IMR-90 (cell line): ENCODE measurements around the gene TRA2B. TPM values are rescaled to one million over a fixed set of nuclear protein-coding genes. Genes with fewer than 3 reads are reported as not detected.

ENCODE experiments used
- ATAC-seq: fragments of 200-7000 bp; cut with Tn5 transposase; 2 replicates; pipeline ENCODE4 v1.9.1; 2020; ENCODE audit warnings: low read depth, mild to moderate bottlenecking, moderate library complexity
- BruUV-seq: library from RNA; stranded (reverse); fragments of 400-500 nt; replicated peaks from 2 replicates; lab custom pipeline; 2021; lab: Mats Ljungman, UMichigan
- CTCF ChIA-PET: fragments of 300-600 bp; formaldehyde crosslinking; extraction: SDS; loops from one replicate; lab custom pipeline; 2021; ENCODE audit warnings: antibody characterized with exemption; lab: Yijun Ruan, JAX
- POLR2A ChIA-PET: fragments of 300-600 bp; sonication (Branson Sonifier 250); formaldehyde crosslinking; loops from one replicate; lab custom pipeline; 2022; ENCODE audit warnings: antibody characterized with exemption; ENCODE audit not compliant: unreplicated experiment; lab: Charles Lee
- DNase-seq: peaks from one replicate; pipeline ENCODE4 v3.0.0; 2013
- H2AFZ ChIP-seq: replicated peaks from 2 replicates; pipeline ENCODE3; 2013; ENCODE audit warnings: low read length, mild to moderate bottlenecking; ENCODE audit not compliant: poor library complexity
- H2AK5ac ChIP-seq: 2 replicates; pipeline ENCODE4 v1.6.1; 2013; ENCODE audit warnings: low read depth, low read length, inconsistent platforms
- H2AK9ac ChIP-seq: replicated peaks from 2 replicates; pipeline ENCODE3; 2013; ENCODE audit warnings: mild to moderate bottlenecking, low read depth, low read length, moderate library complexity; ENCODE audit not compliant: poor library complexity
- H2BK120ac ChIP-seq: 2 replicates; pipeline ENCODE4 v1.6.1; 2013; ENCODE audit warnings: low read depth, low read length, inconsistent platforms
- H2BK15ac ChIP-seq: 3 replicates; pipeline ENCODE4 v1.6.1; 2013; ENCODE audit warnings: low read depth, low read length, inconsistent platforms
- H2BK20ac ChIP-seq: 2 replicates; pipeline ENCODE4 v1.6.1; 2013; ENCODE audit warnings: low read depth, mild to moderate bottlenecking, inconsistent platforms, low read length, moderate library complexity
- H2BK5ac ChIP-seq: 2 replicates; pipeline ENCODE4 v1.6.1; 2013; ENCODE audit warnings: mild to moderate bottlenecking, low read depth, low read length, inconsistent platforms; ENCODE audit not compliant: poor library complexity, severe bottlenecking
- H3K14ac ChIP-seq: replicated peaks from 2 replicates; pipeline ENCODE4 v1.6.1; 2013; ENCODE audit warnings: low read depth, low read length, inconsistent platforms
- H3K18ac ChIP-seq: 2 replicates; pipeline ENCODE4 v1.6.1; 2013; ENCODE audit warnings: low read depth, low read length, control low read depth
- H3K23ac ChIP-seq: 2 replicates; pipeline ENCODE4 v1.6.1; 2013; ENCODE audit warnings: low read depth, low read length, inconsistent platforms
- H3K27ac ChIP-seq: 2 replicates; pipeline ENCODE4 v1.5.1; 2013; ENCODE audit warnings: mild to moderate bottlenecking, control low read depth, low read length; ENCODE audit not compliant: insufficient read depth
- H3K27me3 ChIP-seq: 2 replicates; pipeline ENCODE4 v1.6.1; 2013; ENCODE audit warnings: low read length; ENCODE audit not compliant: control insufficient read depth, insufficient read depth
- H3K36me3 ChIP-seq: 2 replicates; pipeline ENCODE4 v1.6.1; 2013; ENCODE audit warnings: low read length, mixed read lengths; ENCODE audit not compliant: control insufficient read depth, insufficient read depth
- H3K4ac ChIP-seq: 2 replicates; pipeline ENCODE4 v1.6.1; 2013; ENCODE audit warnings: low read depth, low read length, inconsistent platforms
- H3K4me1 ChIP-seq: 2 replicates; pipeline ENCODE4 v1.6.1; 2013; ENCODE audit warnings: low read length, mixed read lengths; ENCODE audit not compliant: control insufficient read depth, insufficient read depth
- H3K4me2 ChIP-seq: 2 replicates; pipeline ENCODE4 v1.6.1; 2013; ENCODE audit warnings: low read depth, mild to moderate bottlenecking, control low read depth, low read length, moderate library complexity
- H3K4me3 ChIP-seq: 2 replicates; pipeline ENCODE4 v1.5.1; 2013; ENCODE audit warnings: low read depth, mild to moderate bottlenecking, control low read depth, low read length, moderate library complexity; ENCODE audit not compliant: insufficient read depth
- H3K56ac ChIP-seq: 2 replicates; pipeline ENCODE4 v1.6.1; 2013; ENCODE audit warnings: low read length, inconsistent platforms; ENCODE audit not compliant: insufficient read depth; ENCODE audit errors: extremely low read depth
- H3K79me1 ChIP-seq, 2 experiments: 2 replicates each; pipeline ENCODE4 v1.6.1; 2013; ENCODE audit warnings: low read length in 2 of 2, inconsistent platforms in 1 of 2, low read depth in 1 of 2
- H3K9ac ChIP-seq: 2 replicates; pipeline ENCODE4 v1.6.1; 2013; ENCODE audit warnings: low read depth, low read length, control low read depth
- H3K9me1 ChIP-seq: 2 replicates; pipeline ENCODE4 v1.6.1; 2013; ENCODE audit warnings: low read length, inconsistent platforms; ENCODE audit not compliant: insufficient read depth
- H3K9me3 ChIP-seq: 2 replicates; pipeline ENCODE4 v1.6.1; 2013; ENCODE audit warnings: low read length; ENCODE audit not compliant: control insufficient read depth, insufficient read depth
- H4K20me1 ChIP-seq: 2 replicates; pipeline ENCODE4 v1.6.1; 2013; ENCODE audit warnings: low read length, inconsistent platforms; ENCODE audit not compliant: insufficient read depth
- H4K5ac ChIP-seq: 2 replicates; pipeline ENCODE4 v1.6.1; 2013; ENCODE audit warnings: mild to moderate bottlenecking, low read depth, low read length, control low read depth
- H4K8ac ChIP-seq, 2 experiments: 2 replicates each; pipeline ENCODE4 v1.6.1; 2013; ENCODE audit warnings: low read depth in 2 of 2, low read length in 2 of 2, control low read depth in 1 of 2, inconsistent platforms in 1 of 2
- H4K91ac ChIP-seq: 2 replicates; pipeline ENCODE4 v1.6.1; 2013; ENCODE audit warnings: low read depth, low read length, inconsistent platforms; ENCODE audit not compliant: insufficient read depth
- BHLHE40 ChIP-seq: fragments of 150-350 bp; IDR thresholded peaks from 2 replicates; pipeline ENCODE4 v1.6.1; 2016; ENCODE audit warnings: mild to moderate bottlenecking, low read depth, low read length
- CEBPB ChIP-seq: IDR thresholded peaks from 2 replicates; pipeline ENCODE4 v1.6.1; 2012; ENCODE audit warnings: low read depth, low read length, improper control_type of control experiment
- CHD1 ChIP-seq: IDR thresholded peaks from 2 replicates; pipeline ENCODE4 v1.6.1; 2012; ENCODE audit warnings: low read depth, low read length, improper control_type of control experiment
- FOS ChIP-seq: fragments of 150-350 bp; IDR thresholded peaks from 2 replicates; pipeline ENCODE4 v1.6.1; 2016; ENCODE audit warnings: low read depth, low read length
- MAFK ChIP-seq: IDR thresholded peaks from 2 replicates; pipeline ENCODE4 v1.6.1; 2012; ENCODE audit warnings: low read depth, low read length, improper control_type of control experiment
- MAZ ChIP-seq: IDR thresholded peaks from 2 replicates; pipeline ENCODE4 v1.6.1; 2012; ENCODE audit warnings: low read depth, mild to moderate bottlenecking, low read length, improper control_type of control experiment, moderate library complexity, borderline replicate concordance
- MXI1 ChIP-seq: IDR thresholded peaks from 2 replicates; pipeline ENCODE4 v1.6.1; 2012; ENCODE audit warnings: low read depth, mild to moderate bottlenecking, low read length, moderate library complexity, borderline replicate concordance
- NFE2L2 ChIP-seq: fragments of 150-350 bp; IDR thresholded peaks from 2 replicates; pipeline ENCODE4 v1.6.1; 2016; ENCODE audit warnings: low read depth, mild to moderate bottlenecking, low read length
- RCOR1 ChIP-seq: IDR thresholded peaks from 2 replicates; pipeline ENCODE4 v1.6.1; 2012; ENCODE audit warnings: mild to moderate bottlenecking, low read length, improper control_type of control experiment; ENCODE audit not compliant: insufficient replicate concordance
- RFX5 ChIP-seq: IDR thresholded peaks from 2 replicates; pipeline ENCODE4 v1.8.0; 2012; ENCODE audit warnings: low read depth, mild to moderate bottlenecking, low read length, moderate library complexity
- SMC3 ChIP-seq: fragments of 150-350 bp; IDR thresholded peaks from 2 replicates; pipeline ENCODE4 v1.6.1; 2016; ENCODE audit warnings: low read depth, mild to moderate bottlenecking, antibody characterized with exemption, low read length, moderate library complexity
- WGBS, 2 experiments: methylation state at CpG; one replicate each; pipeline versions ENCODE4 v1.1.5 to v1.1.7; 2013; ENCODE audit warnings: missing lambda C conversion rate in 2 of 2; ENCODE audit not compliant: insufficient read length in 1 of 2; ENCODE audit errors: extremely low coverage in 2 of 2; 5-methylcytosine and 5-hydroxymethylcytosine counted together
- dilution Hi-C: fragments of 300-500 bp; cut with HindIII; formaldehyde crosslinking; loops from one replicate; pipeline ENCODE4 v1.14.3; 2018; ENCODE audit warnings: low sequenced_read_pairs; ENCODE audit not compliant: unreplicated experiment
- in situ Hi-C: fragments of 300-500 bp; cut with MboI; formaldehyde crosslinking; loops from 3 replicates; pipeline ENCODE4 v1.14.3; 2019; ENCODE audit warnings: low sequenced_read_pairs, inconsistent platforms, mixed read lengths
- intact Hi-C: fragments of 100-400 bp; cut with micrococcal nuclease; formaldehyde crosslinking; loops from 2 replicates; pipeline ENCODE4 v1.10.0; 2022
- polyA plus RNA-seq, 3 experiments: library from polyadenylated mRNA; depleted of rRNA; stranded (reverse); fragments of >200 nt; gene quantifications; 2 replicates each; pipeline ENCODE4 v1.2.3, GENCODE V29; 2012; ENCODE audit warnings: low replicate concordance in 1 of 3
- total RNA-seq: library from RNA; depleted of rRNA; stranded (reverse); fragments of >200 nt; gene quantifications from 2 replicates; pipeline ENCODE4 v1.2.3, GENCODE V29; 2012
- TF ChIP-seq, protein P1 (sequence below): fragments of 150-350 bp; IDR thresholded peaks from 2 replicates; pipeline ENCODE4 v1.6.1; 2017; ENCODE audit warnings: mild to moderate bottlenecking, antibody characterized with exemption, low read length, low read depth
- TF ChIP-seq, protein P2 (sequence below): fragments of 150-350 bp; IDR thresholded peaks from 2 replicates; pipeline ENCODE4 v1.6.1; 2016; ENCODE audit warnings: low read depth, mild to moderate bottlenecking, low read length, moderate library complexity, borderline replicate concordance
- TF ChIP-seq, protein P3 (sequence below): conservative IDR thresholded peaks from 2 replicates; pipeline ENCODE4 v1.5.1; 2012; ENCODE audit warnings: mild to moderate bottlenecking, low read depth, low read length, improper control_type of control experiment

The TRA2B gene
- total and polyA plus RNA-seq, 2 of the 4 experiments (the other 2 are of a cell fraction), result 127 to 208 TPM

DNA sequence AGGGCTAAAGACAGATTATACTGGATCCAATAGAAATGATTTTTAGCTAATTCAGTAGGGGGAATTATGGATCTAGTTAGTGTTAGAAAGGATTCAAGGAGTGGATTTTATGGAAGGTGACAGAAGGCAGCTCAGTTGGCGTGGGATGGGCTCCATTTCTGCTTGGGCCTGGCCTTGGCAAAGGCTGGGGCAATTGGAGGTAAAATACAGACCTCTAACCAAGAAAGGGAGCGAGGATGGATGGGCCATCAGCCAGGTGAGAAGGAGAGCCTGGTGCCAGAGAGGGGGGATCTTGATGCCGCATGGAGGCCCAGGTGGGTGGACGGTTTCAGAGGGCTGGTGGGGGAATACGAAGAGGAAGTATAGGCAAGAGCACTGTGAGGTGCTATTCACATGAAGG, 40.7 kb upstream of the TRA2B start:
- no peak overlapping the region for H3K4ac ChIP-seq
- H3K27ac ChIP-seq, result no peak overlapping the region
- no peak overlapping the region for H2BK20ac ChIP-seq
- no peak overlapping the region for H2AFZ ChIP-seq
- H3K9ac ChIP-seq, result no peak overlapping the region
- dilution Hi-C loops (no loop called here), intact Hi-C loops (loop anchor here (5.0 kb wide), 1 partner anchor 316 kb away; no protein-coding TSS in a partner anchor), in situ Hi-C loops (loop anchor here (25.0 kb wide), 1 partner anchor 834 kb away; the partner anchor contains the start of gene RFC4)
- no peak overlapping the region for H3K4me2 ChIP-seq
- CTCF ChIA-PET, result interaction anchor here (2.2 kb wide), 1 partner anchor 35 kb away, joined by 8 read pairs; no protein-coding TSS in a partner anchor
- H4K20me1 ChIP-seq, result no peaks in the 10 kb centered on the region
- H3K4me3 ChIP-seq, result no peak overlapping the region
- no peaks in the 10 kb centered on the region for H3K9me3 ChIP-seq
- BruUV-seq, result no TSS peak
- H3K27me3 ChIP-seq, result no peaks in the 10 kb centered on the region; the same call in 1 of the 2 replicates
- H3K56ac ChIP-seq, result no peak overlapping the region
- no peak overlapping the region for H3K18ac ChIP-seq
- H2AK5ac ChIP-seq, result no peak overlapping the region
- no peak overlapping the region for H4K8ac ChIP-seq
- ATAC-seq, result no peak
- H2BK15ac ChIP-seq, result no peak overlapping the region
- H4K91ac ChIP-seq, result no peak overlapping the region
- no peak overlapping the region for H4K5ac ChIP-seq
- no peak overlapping the region for H2BK120ac ChIP-seq
- no peak overlapping the region for H3K14ac ChIP-seq
- WGBS, 2 experiments, result 88% methylated on average over 3 of the region's 5 CpGs; no CpG with 5 or more reads in 1 of the 2 experiments
- H3K36me3 ChIP-seq, result no peaks in the 10 kb centered on the region
- no peak for DNase-seq
- no peak for TF ChIP-seq RFX5
- TF ChIP-seq, protein P1, sequence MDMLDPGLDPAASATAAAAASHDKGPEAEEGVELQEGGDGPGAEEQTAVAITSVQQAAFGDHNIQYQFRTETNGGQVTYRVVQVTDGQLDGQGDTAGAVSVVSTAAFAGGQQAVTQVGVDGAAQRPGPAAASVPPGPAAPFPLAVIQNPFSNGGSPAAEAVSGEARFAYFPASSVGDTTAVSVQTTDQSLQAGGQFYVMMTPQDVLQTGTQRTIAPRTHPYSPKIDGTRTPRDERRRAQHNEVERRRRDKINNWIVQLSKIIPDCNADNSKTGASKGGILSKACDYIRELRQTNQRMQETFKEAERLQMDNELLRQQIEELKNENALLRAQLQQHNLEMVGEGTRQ, result no peak
- no peak for TF ChIP-seq MAZ
- TF ChIP-seq FOS, result no peak
- no peak for TF ChIP-seq CHD1
- no peak for TF ChIP-seq BHLHE40
- TF ChIP-seq SMC3, result no peak
- no peak for TF ChIP-seq MXI1
- TF ChIP-seq RCOR1, result no peak
- no peak for TF ChIP-seq MAFK
- TF ChIP-seq, protein P2, sequence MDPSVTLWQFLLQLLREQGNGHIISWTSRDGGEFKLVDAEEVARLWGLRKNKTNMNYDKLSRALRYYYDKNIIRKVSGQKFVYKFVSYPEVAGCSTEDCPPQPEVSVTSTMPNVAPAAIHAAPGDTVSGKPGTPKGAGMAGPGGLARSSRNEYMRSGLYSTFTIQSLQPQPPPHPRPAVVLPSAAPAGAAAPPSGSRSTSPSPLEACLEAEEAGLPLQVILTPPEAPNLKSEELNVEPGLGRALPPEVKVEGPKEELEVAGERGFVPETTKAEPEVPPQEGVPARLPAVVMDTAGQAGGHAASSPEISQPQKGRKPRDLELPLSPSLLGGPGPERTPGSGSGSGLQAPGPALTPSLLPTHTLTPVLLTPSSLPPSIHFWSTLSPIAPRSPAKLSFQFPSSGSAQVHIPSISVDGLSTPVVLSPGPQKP, result no peak
- no peak for TF ChIP-seq CEBPB
- no peak for TF ChIP-seq NFE2L2
- TF ChIP-seq, protein P3, sequence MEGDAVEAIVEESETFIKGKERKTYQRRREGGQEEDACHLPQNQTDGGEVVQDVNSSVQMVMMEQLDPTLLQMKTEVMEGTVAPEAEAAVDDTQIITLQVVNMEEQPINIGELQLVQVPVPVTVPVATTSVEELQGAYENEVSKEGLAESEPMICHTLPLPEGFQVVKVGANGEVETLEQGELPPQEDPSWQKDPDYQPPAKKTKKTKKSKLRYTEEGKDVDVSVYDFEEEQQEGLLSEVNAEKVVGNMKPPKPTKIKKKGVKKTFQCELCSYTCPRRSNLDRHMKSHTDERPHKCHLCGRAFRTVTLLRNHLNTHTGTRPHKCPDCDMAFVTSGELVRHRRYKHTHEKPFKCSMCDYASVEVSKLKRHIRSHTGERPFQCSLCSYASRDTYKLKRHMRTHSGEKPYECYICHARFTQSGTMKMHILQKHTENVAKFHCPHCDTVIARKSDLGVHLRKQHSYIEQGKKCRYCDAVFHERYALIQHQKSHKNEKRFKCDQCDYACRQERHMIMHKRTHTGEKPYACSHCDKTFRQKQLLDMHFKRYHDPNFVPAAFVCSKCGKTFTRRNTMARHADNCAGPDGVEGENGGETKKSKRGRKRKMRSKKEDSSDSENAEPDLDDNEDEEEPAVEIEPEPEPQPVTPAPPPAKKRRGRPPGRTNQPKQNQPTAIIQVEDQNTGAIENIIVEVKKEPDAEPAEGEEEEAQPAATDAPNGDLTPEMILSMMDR, result no peak
- H2BK5ac ChIP-seq, result no peak overlapping the region
- POLR2A ChIA-PET, result no interaction called here
- H3K9me1 ChIP-seq, result no peaks in the 10 kb centered on the region
- H3K23ac ChIP-seq, result no peak overlapping the region
- H3K4me1 ChIP-seq, result 0 out of 2 replicates have a peak, but pooled peaks cover 2% of the 10 kb centered on the region
- H2AK9ac ChIP-seq, result no peak overlapping the region
- H3K79me1 ChIP-seq, result no peaks in the 10 kb centered on the region
